LNCaP clone FGC (cell line): Measurements from ENCODE around the gene RCN2.
"Not testable (repeated sequence)": the region's sequence is repeated elsewhere in the genome, so short reads cannot be mapped to it uniquely, and the experiment has no call there.

Experiments used
- DNase-seq: peaks from one replicate; pipeline ENCODE4 v3.0.0-alpha.2; 2011; ENCODE audit warnings: low read depth
- H3K4me3 ChIP-seq: 2 replicates; pipeline ENCODE4 v1.5.1; 2011; ENCODE audit warnings: mild to moderate bottlenecking, low read depth, low read length, control low read depth
- TF ChIP-seq, protein P1 (sequence below): IDR thresholded peaks from 2 replicates; pipeline ENCODE4 v1.5.1; 2012; ENCODE audit warnings: mild to moderate bottlenecking; ENCODE audit not compliant: control insufficient read depth, insufficient read depth; ENCODE audit errors: extremely low read depth

Gene RCN2, protein sequence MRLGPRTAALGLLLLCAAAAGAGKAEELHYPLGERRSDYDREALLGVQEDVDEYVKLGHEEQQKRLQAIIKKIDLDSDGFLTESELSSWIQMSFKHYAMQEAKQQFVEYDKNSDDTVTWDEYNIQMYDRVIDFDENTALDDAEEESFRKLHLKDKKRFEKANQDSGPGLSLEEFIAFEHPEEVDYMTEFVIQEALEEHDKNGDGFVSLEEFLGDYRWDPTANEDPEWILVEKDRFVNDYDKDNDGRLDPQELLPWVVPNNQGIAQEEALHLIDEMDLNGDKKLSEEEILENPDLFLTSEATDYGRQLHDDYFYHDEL

GRCh38 chr15:76931397-76932134 lies at the start of gene RCN2:
Gene RCN2 (plus strand): TSS chr15:76931749. CDS start chr15:76931842, 93 bp downstream.
- peak; percentile 86 for DNase-seq
- TF ChIP-seq, protein P1, sequence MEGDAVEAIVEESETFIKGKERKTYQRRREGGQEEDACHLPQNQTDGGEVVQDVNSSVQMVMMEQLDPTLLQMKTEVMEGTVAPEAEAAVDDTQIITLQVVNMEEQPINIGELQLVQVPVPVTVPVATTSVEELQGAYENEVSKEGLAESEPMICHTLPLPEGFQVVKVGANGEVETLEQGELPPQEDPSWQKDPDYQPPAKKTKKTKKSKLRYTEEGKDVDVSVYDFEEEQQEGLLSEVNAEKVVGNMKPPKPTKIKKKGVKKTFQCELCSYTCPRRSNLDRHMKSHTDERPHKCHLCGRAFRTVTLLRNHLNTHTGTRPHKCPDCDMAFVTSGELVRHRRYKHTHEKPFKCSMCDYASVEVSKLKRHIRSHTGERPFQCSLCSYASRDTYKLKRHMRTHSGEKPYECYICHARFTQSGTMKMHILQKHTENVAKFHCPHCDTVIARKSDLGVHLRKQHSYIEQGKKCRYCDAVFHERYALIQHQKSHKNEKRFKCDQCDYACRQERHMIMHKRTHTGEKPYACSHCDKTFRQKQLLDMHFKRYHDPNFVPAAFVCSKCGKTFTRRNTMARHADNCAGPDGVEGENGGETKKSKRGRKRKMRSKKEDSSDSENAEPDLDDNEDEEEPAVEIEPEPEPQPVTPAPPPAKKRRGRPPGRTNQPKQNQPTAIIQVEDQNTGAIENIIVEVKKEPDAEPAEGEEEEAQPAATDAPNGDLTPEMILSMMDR, result no peak
- peak within 1 kb of the TSS; percentile 82 for H3K4me3 ChIP-seq

GRCh38 chr15:76885212-76885611 lies 46.3 kb upstream of the RCN2 start:
- TF ChIP-seq, protein P1, result no peak

DNA sequence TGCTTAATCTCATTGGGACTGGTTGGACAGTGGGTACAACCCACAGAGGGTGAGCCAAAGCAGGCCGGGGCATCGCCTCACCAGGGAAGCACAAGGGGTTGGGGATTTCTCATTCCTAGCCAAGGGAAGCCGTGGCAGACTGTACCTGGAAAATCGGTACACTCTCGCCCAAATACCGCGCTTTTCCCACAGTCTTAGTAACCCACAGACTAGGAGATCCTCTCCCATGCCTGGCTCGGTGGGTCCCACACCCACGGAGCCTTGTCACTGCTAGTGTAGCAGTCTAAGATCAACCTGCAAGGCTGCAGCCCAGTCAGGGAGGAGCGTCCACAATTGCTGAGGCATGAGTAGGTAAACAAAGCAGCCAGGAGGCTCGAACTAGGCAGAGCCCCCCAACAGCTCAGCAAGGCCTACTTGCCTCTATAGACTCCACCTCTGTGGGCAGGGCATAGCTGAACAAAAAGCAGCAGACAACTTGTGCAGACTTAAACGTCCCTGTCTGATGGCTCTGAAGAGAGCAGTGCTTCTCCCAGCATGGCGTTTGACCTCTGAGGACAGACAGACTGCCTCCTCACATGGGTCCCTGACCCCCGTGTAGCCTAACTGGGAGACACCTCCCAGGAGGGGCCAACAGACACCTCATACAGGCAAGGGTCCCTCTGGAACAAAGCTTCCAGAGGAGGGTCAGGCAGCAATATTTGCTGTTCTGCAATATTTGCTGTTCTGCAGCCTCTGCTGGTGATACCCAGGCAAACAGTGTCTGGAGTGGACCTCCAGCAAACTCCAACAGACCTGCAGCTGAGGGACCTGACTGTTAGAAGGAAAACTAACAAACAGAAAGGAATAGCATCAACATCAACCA lies 44.0 kb upstream of the RCN2 start:
- not testable (repeated sequence) for DNase-seq, H3K4me3 ChIP-seq

More at GRCh38 chr15:76885212-76885611, 46.3 kb upstream of the RCN2 start:
- H3K4me3 ChIP-seq, result no peak overlapping the region
- no peak for DNase-seq

GRCh38 chr15:76892836-76893235 lies 38.7 kb upstream of the RCN2 start:
- not testable (repeated sequence) for DNase-seq, H3K4me3 ChIP-seq

- no peak for DNase-seq
- TF ChIP-seq, protein P1, result no peak
- no peak overlapping the region for H3K4me3 ChIP-seq
Measured at GRCh38 chr15:76894174-76894573, 37.4 kb upstream of the RCN2 start.

DNA sequence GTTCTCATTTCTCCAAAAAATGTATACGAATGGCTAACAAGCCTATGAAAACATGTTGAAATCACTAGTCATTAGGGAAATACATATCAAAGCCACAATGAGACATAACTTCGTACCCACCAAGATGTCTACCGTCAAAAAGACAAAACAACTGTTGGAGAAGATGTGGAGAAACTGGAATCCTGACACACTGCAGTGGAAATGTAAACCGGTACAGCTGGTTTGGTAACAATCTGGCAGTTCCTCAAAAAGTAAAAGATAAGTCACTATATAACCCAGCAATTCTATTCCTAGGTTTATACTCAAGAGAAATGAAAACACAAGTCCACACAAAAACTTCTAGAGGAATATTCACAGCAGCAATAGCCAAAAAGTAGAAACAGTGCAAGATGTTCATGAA lies 33.4 kb upstream of the RCN2 start:
- TF ChIP-seq, protein P1, result no peak
- peak; percentile 45 for DNase-seq
- no peak overlapping the region for H3K4me3 ChIP-seq

DNA sequence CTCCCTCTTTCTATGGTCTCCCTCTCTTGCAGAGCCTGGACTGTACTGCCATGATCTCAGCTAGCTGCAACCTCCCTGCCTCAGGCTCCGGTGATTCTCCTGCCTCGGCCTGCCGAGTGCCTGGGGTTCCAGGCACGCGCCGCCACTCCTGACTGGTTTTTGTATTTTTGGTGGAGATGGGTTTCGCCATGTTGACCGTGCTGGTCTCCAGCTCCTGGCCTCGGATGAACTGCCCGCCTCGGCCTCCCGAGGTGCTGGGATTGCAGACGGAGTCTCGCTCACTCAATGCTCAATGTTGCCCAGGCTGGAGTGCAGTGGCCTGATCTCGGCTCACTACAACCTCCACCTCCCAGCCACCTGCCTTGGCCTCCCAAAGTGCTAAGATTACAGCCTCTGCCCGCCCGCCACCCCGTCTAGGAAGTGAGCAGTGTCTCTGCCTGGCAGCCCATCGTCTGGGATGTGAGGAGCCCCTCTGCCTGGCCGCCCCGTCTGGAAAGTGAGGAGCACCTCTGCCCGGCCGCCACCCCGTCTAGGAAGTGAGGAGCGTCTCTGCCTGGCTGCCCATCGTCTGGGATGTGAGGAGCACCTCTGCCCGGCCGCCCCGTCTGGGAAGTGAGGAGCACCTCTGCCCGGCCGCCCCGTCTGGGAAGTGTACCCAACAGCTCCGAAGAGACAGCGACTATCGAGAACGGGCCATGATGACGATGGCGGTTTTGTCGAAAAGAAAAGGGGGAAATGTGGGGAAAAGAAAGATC lies 32.2 kb upstream of the RCN2 start:
- not testable (repeated sequence) for DNase-seq, H3K4me3 ChIP-seq

DNA sequence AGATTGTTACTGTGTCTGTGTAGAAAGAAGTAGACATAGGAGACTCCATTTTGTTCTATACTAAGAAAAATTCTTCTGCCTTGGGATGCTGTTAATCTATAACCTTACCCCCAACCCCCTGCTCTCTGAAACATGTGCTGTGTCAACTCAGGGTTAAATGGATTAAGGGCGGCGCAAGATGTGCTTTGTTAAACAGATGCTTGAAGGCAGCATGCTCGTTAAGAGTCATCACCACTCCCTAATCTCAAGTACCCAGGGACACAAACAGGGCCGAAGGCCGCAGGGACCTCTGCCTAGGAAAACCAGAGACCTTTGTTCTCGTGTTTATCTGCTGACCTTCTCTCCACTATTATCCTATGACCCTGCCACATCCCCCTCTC lies 31.6 kb upstream of the RCN2 start:
- H3K4me3 ChIP-seq, DNase-seq: not testable (repeated sequence)
